GM23338 (cell line): ENCODE results near the gene CPLX1. TPM values are rescaled to one million over a fixed set of nuclear protein-coding genes. Genes with fewer than 3 reads are reported as not detected.

Source experiments
- CTCF ChIP-seq, 2 experiments: fragments of 200-600 bp in 1 of 2; sonication (generic) in 1 of 2; conservative IDR thresholded peaks; 2 replicates each; pipeline versions ENCODE4 v1.5.1 to v1.6.1; 2016 to 2017; ENCODE audit warnings: antibody characterized with exemption in 2 of 2, low read depth in 2 of 2, mild to moderate bottlenecking in 2 of 2, moderate library complexity in 1 of 2
- ETS1 ChIP-seq: IDR thresholded peaks from 2 replicates; pipeline ENCODE4 v1.6.1; 2016; ENCODE audit warnings: antibody characterized with exemption
- EZH2 ChIP-seq: fragments of 200-600 bp; sonication (generic); IDR thresholded peaks from one replicate; pipeline ENCODE4 v1.8.0; 2017; ENCODE audit warnings: antibody characterized with exemption, mild to moderate bottlenecking, low read depth; ENCODE audit not compliant: unreplicated experiment
- ZNF114 ChIP-seq: fragments of 250-450 bp; sonication (Bioruptor Pico); IDR thresholded peaks from 2 replicates; pipeline ENCODE4 v1.5.0; 2020; ENCODE audit warnings: mild to moderate bottlenecking, moderate library complexity
- ZNF462 ChIP-seq: fragments of 250-450 bp; sonication (Bioruptor Pico); IDR thresholded peaks from 2 replicates; pipeline ENCODE4 v1.5.0; 2020; ENCODE audit warnings: mild to moderate bottlenecking, moderate library complexity
- polyA plus RNA-seq: library from polyadenylated mRNA; unstranded; fragments of >200 nt; fragmentation: Nextera tagmentation; extraction: Ambion mirVana; gene quantifications from 2 replicates; pipeline ENCODE4 v1.2.1, GENCODE V29; 2016
- total RNA-seq: library from RNA; depleted of rRNA; stranded (reverse); fragments of >200 nt; shearing (Covaris generic); gene quantifications from 2 replicates; pipeline ENCODE4 v1.2.3, GENCODE V29; 2014

CPLX1 gene
- total and polyA plus RNA-seq, 2 experiments from 2014 or later: 0.86 to 0.97 TPM

- TF ChIP-seq ZNF462 (CRISPR knock-in tag): no peak
- TF ChIP-seq ZNF114 (CRISPR knock-in tag): no peak
- TF ChIP-seq EZH2: no peak
- no peak for TF ChIP-seq CTCF (conservative IDR thresholded peaks at IDR 0.05; ENCODE audit: low read depth in 2 of 2)
- TF ChIP-seq ETS1: no peak
Observed at GRCh38 chr4:743463-744211, 82.3 kb downstream of the CPLX1 start (continued).
